Thoracic aorta (tissue), 2 donors: ENCODE measurements around the gene SIK3. TPM values are rescaled to one million over a fixed set of nuclear protein-coding genes. Genes with fewer than 3 reads are reported as not detected.
A peak's percentile ranks its signal among the peaks of the same experiment; 100 is the strongest.

Experiments
- ATAC-seq: fragments of 150-250 bp; one replicate; pipeline ENCODE4 v1.8.0; 2017; ENCODE audit warnings: low read depth; ENCODE audit not compliant: insufficient number of reproducible peaks, low FRiP score
- DNase-seq: peaks from one replicate; pipeline ENCODE4 v3.0.0-alpha.2; 2020; ENCODE audit warnings: low spot score
- H3K27ac ChIP-seq, 2 donors: fragments of 200-600 bp; sonication (generic); 1 replicate in 1 of 2; 2 replicates in 1 of 2; pipeline ENCODE4 v1.5.1; 2016; ENCODE audit warnings: mild to moderate bottlenecking in 2 of 2, moderate library complexity in 2 of 2
- H3K27me3 ChIP-seq: fragments of 200-600 bp; sonication (generic); replicated peaks from 2 replicates; pipeline ENCODE4 v1.6.0; 2016; ENCODE audit warnings: mild to moderate bottlenecking; ENCODE audit not compliant: insufficient read depth
- H3K36me3 ChIP-seq: fragments of 200-600 bp; sonication (generic); one replicate; pipeline ENCODE4 v1.5.1; 2016
- H3K4me1 ChIP-seq, 2 donors: fragments of 200-600 bp; sonication (generic); 1 replicate in 1 of 2; 2 replicates in 1 of 2; pipeline versions ENCODE4 v1.5.1 to v1.6.0; 2016; ENCODE audit warnings: low read depth in 2 of 2, mild to moderate bottlenecking in 1 of 2; ENCODE audit not compliant: control insufficient read depth in 1 of 2
- H3K4me3 ChIP-seq: fragments of 200-600 bp; sonication (generic); 2 replicates; pipeline ENCODE4 v1.5.1; 2016; ENCODE audit warnings: mild to moderate bottlenecking
- H3K9me3 ChIP-seq: fragments of 200-600 bp; sonication (generic); 2 replicates; pipeline ENCODE4 v1.5.1; 2016
- CTCF ChIP-seq: fragments of 200-600 bp; sonication (generic); IDR thresholded peaks from one replicate; pipeline ENCODE4 v1.5.1; 2019; ENCODE audit warnings: antibody characterized with exemption
- total RNA-seq, 2 donors: library from RNA; depleted of rRNA; stranded (reverse); fragments of >200 nt; gene quantifications; one replicate each; pipeline versions ENCODE4 v1.1.0 to v1.2.3, GENCODE V29; 2016

SIK3 gene
- total RNA-seq, 2 donors from 2014 or later = 32.9 to 53.7 TPM

GRCh38 chr11:116935514-116935913 lies 162.7 kb downstream of the SIK3 start:
- DNase-seq = no peak
- Histone ChIP-seq H3K4me1 (peaks cover 20 to 23% of the 10 kb centered on the region in 2 donors), H3K4me3 (no peak overlapping the region), H3K36me3 (no peaks in the 10 kb centered on the region), H3K27me3 (no peaks in the 10 kb centered on the region), H3K27ac (no peak overlapping the region), H3K9me3 (no peaks in the 10 kb centered on the region)
- no peak for ATAC-seq
- no peak for TF ChIP-seq CTCF

DNA sequence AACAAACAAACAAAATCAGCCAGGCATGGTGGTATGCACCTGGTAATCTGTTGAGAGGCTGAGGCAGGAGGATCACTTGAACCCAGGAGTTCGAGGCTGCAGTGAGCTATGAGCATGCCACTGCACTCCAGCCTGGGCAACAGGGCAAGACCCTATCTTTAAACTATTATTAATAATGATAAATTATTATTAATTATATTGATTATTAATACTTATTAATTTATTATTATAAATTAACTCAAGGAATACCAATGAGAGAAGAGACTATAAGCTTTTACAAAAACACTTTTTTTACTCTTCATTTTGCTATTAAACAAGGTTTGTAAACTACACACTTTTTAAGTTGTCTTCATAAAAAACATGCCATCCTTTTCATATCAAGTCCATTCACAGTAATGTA lies 163.1 kb downstream of the SIK3 start:
- TF ChIP-seq CTCF = no peak
- Histone ChIP-seq H3K27ac (no peak overlapping the region), H3K27me3 (no peaks in the 10 kb centered on the region), H3K4me3 (no peak overlapping the region), H3K4me1 (peaks cover 23 to 28% of the 10 kb centered on the region in 2 donors), H3K36me3 (no peaks in the 10 kb centered on the region), H3K9me3 (no peaks in the 10 kb centered on the region)
- DNase-seq (no peak), ATAC-seq (no peak)

DNA sequence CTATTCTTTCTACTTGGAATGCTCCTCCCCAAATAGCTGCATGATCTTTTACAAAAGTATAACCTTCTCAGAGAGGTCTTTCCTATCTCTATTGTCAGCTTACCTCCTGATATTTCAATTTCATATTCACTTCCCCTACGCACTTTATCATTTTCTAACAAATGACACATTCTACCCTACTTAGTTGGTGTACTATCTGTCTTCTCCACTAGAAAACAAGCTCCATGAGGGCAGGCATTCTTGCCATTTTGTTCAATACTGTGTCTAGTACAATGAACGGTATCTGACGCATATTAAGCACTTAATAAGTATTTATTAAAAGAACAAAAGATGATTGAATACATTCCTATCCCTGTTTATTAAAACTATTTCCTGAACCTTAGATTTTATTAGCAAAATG lies 164.3 kb downstream of the SIK3 start:
- TF ChIP-seq CTCF = no peak
- no peaks in the 10 kb centered on the region for H3K27me3 ChIP-seq
- DNase-seq (no peak), ATAC-seq (no peak)
- no peaks in the 10 kb centered on the region for H3K9me3 ChIP-seq
- no peak overlapping the region for H3K27ac ChIP-seq
- no peak overlapping the region for H3K4me3 ChIP-seq
- peaks cover 28 to 34% of the 10 kb centered on the region in 2 donors for H3K4me1 ChIP-seq
- H3K36me3 ChIP-seq = no peaks in the 10 kb centered on the region

GRCh38 chr11:116932181-116932580 lies 166.0 kb downstream of the SIK3 start:
- Histone ChIP-seq H3K27ac (no peak overlapping the region), H3K4me1 (peaks cover 29 to 35% of the 10 kb centered on the region in 2 donors), H3K27me3 (no peaks in the 10 kb centered on the region), H3K9me3 (no peaks in the 10 kb centered on the region), H3K4me3 (no peak overlapping the region), H3K36me3 (no peaks in the 10 kb centered on the region)
- ATAC-seq (no peak), DNase-seq (no peak)
- TF ChIP-seq CTCF = no peak

GRCh38 chr11:116931206-116931953 lies 166.8 kb downstream of the SIK3 start:
- ATAC-seq (no peak), DNase-seq (no peak)
- H3K9me3 ChIP-seq = no peaks in the 10 kb centered on the region
- H3K4me3 ChIP-seq = no peak overlapping the region
- peak overlapping the region in 1 of 2 donors; percentile 30 for H3K27ac ChIP-seq
- H3K27me3 ChIP-seq = no peaks in the 10 kb centered on the region
- TF ChIP-seq CTCF = no peak
- H3K36me3 ChIP-seq = no peaks in the 10 kb centered on the region
- peaks cover 29 to 35% of the 10 kb centered on the region in 2 donors for H3K4me1 ChIP-seq
